Cardiac fibroblast (primary cell): Measurements from ENCODE around the gene MSANTD2.
A peak's percentile ranks its signal among the peaks of the same experiment; 100 is the strongest.

ENCODE experiments used
- DNase-seq, 2 donors: peaks; one replicate each; pipeline versions ENCODE4 v3.0.0 to v3.0.0-alpha.2; 2010; ENCODE audit warnings: low read depth in 2 of 2
- H3K4me3 ChIP-seq, 2 donors: replicated peaks in 1 of 2; 1 replicate in 1 of 2; 2 replicates in 1 of 2; pipeline ENCODE4 v1.5.1; 2011; ENCODE audit warnings: low read depth in 2 of 2, low read length in 2 of 2, mild to moderate bottlenecking in 2 of 2, moderate library complexity in 1 of 2
- CTCF ChIP-seq: IDR thresholded peaks from one replicate; pipeline ENCODE4 v1.5.1; 2011; ENCODE audit warnings: low read depth, mild to moderate bottlenecking, low read length, inconsistent platforms

The MSANTD2 gene

DNA sequence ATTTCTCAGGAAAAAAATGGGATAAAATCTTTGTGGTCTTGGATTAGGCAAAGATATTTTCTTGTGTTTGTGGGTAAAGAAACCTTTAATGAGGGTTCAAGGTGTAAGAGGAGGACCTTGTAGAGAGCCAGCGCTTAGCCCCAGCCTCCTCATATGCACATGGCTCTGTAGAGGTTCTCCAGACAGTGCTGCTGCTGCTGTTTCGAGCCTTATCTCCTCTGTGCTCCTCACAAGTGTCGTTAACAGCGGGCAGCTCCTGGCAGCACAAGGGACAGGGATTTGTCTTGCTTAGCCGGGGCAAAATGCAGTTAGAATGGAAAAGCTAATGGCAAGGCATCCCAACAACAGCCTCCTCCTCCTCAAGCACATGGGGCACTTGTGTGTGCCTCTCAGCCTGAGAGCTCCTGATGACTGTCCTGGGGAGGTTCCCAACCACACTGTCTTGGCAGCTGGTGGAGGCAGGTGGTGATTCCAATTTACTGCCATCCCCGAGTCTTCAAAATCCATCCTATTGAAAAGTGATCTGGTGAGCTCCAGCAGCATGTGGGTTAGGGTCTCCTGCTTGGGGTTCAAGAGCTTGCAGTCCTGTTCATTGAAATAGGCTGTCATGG is 7.6 kb upstream of the MSANTD2 start:
- TF ChIP-seq CTCF: no peak
- no peak for DNase-seq
- no peak overlapping the region for H3K4me3 ChIP-seq

GRCh38 chr11:124807201-124807600 is 7.0 kb upstream of the MSANTD2 start:
- no peak for DNase-seq
- no peak overlapping the region for H3K4me3 ChIP-seq
- no peak for TF ChIP-seq CTCF

DNA sequence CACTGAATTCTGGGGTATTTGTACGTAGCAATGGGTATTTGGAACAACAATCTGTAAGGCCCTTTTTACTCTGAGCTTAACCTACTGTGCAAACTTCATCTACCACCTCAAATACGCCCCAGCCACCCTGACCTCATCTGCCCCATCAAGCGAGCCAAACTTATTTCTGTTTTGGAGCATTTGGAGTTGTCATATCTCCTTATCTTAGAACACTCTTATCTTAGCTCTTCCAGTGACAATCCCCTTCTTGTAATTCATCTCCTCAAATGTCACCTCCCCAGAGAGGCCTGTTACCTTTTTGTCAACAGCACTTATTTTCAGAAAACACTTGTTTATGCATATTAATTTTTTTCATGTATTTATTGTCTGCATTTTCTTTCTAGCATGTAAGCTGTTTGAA is 4.7 kb upstream of the MSANTD2 start:
- no peak for TF ChIP-seq CTCF
- DNase-seq: no peak

DNA sequence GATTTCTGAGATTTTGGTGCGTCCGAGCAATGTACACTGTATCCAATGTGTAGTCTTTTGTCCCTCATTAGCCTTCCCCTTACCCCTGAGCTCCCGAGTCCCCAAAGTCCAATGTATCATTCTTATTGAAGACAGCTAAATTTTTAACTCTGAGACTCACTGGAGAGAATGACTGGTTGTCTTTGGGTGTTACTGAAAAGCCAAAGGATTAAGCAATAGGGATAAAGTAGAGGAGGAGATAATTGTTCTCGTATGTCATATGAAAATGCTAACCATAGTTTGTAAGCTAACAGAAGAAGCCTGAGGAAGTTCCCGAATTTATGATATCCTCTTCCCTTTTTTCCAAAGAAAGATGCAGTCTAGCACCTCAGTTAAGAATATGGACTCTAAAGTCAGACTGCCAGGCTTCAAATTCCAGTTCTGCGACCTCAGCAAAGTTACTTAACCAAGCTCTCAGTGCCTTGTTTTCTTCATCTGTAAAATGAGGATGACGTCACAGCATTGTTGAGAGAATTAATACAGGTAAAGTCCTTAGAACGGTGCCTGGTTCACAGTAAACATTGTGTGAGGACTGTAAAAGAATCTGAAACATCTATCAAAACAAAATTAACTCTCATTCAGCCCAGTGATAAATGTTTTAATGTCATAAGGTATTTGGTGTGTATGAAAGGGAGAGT is 1.6 kb upstream of the MSANTD2 start:
- H3K4me3 ChIP-seq: no peak overlapping the region
- TF ChIP-seq CTCF: no peak
- peak; percentile 26 to 33 for DNase-seq

More for the DNA sequence above, 4.7 kb upstream of the MSANTD2 start:
- H3K4me3 ChIP-seq: no peak overlapping the region

GRCh38 chr11:124801014-124801413 is 808 bp upstream of the MSANTD2 start:
- H3K4me3 ChIP-seq: peak overlapping the region; percentile 70 to 82
- TF ChIP-seq CTCF: no peak
- peak; percentile 60 to 65 for DNase-seq

- peak overlapping the region; percentile 70 to 82 for H3K4me3 ChIP-seq
- peak; percentile 28 to 38 for DNase-seq
- TF ChIP-seq CTCF: no peak
Measured at GRCh38 chr11:124799348-124800225, 619 bp downstream of the MSANTD2 start.
